GM12878 (cell line): Measurements from ENCODE around the gene TP53I11. TPM values are rescaled to one million over a fixed set of nuclear protein-coding genes. Genes with fewer than 3 reads are reported as not detected.

Experiments
- CEBPZ ChIP-seq: fragments of 150-350 bp; IDR thresholded peaks from 2 replicates; pipeline ENCODE4 v1.6.1; 2016; ENCODE audit warnings: low read depth, low read length
- FOXM1 ChIP-seq: IDR thresholded peaks from 2 replicates; pipeline ENCODE4 v1.6.1; 2012; ENCODE audit warnings: low read depth, mild to moderate bottlenecking, inconsistent platforms, low read length, moderate library complexity
- KLF5 ChIP-seq: fragments of 450-650 bp; IDR thresholded peaks from 2 replicates; pipeline ENCODE4 v1.6.1; 2014; ENCODE audit warnings: mild to moderate bottlenecking; ENCODE audit not compliant: partially characterized antibody
- NFXL1 ChIP-seq: fragments of 450-650 bp; IDR thresholded peaks from 2 replicates; pipeline ENCODE4 v1.6.1; 2017; ENCODE audit warnings: antibody characterized with exemption, mild to moderate bottlenecking, borderline replicate concordance
- POLR2A ChIP-seq: IDR thresholded peaks from 2 replicates; pipeline ENCODE4 v1.6.1; 2011; ENCODE audit warnings: low read depth, mild to moderate bottlenecking, low read length
- SREBF1 ChIP-seq: IDR thresholded peaks from 2 replicates; pipeline ENCODE4 v1.6.1; 2012; ENCODE audit warnings: mild to moderate bottlenecking, low read length
- USF2 ChIP-seq: IDR thresholded peaks from 2 replicates; pipeline ENCODE4 v1.6.1; 2011; ENCODE audit warnings: low read depth, low read length, improper control_type of control experiment, borderline replicate concordance
- YBX1 ChIP-seq: fragments of 450-650 bp; IDR thresholded peaks from 2 replicates; pipeline ENCODE4 v1.6.1; 2016; ENCODE audit warnings: antibody characterized with exemption
- polyA plus RNA-seq, 11 experiments: library from polyadenylated mRNA; depleted of rRNA in 4 of 11; unstranded in 6 of 11; stranded (reverse) in 5 of 11; fragments of >200 nt; fragmentation: Nextera tagmentation in 4 of 11; fragmentation: Illumina TruSeq in 1 of 11; extraction: Ambion mirVana in 4 of 11; extraction: Trizol in 1 of 11; gene quantifications; 1 replicate in 1 of 11; 2 replicates in 10 of 11; pipeline versions ENCODE4 v1.2.1 to v1.2.3, GENCODE V29; 2011 to 2016; ENCODE audit warnings: inconsistent platforms in 2 of 11, missing spikeins in 2 of 11, low read depth in 1 of 11
- total RNA-seq, 4 experiments: library from RNA; depleted of rRNA in 3 of 4; stranded (reverse); fragments of >200 nt in 3 of 4; fragmentation: Illumina TruSeq in 1 of 4; extraction: Trizol in 1 of 4; gene quantifications; 2 replicates each; pipeline versions ENCODE4 v1.2.1 to v1.2.3, GENCODE V29; 2013 to 2021

The TP53I11 gene
- total and polyA plus RNA-seq, 10 of the 15 experiments (the other 5 are each of a cell fraction or from before 2014, with no cell fraction given) = 0.03 to 0.28 (median 0.17) TPM; not detected in 3

GRCh38 chr11:44955015-44955738 lies 4.5 kb upstream of the TP53I11 start (continued):
- TF ChIP-seq USF2 (no peak), CEBPZ (no peak), NFXL1 (no peak), YBX1 (no peak), POLR2A (no peak), FOXM1 (no peak), KLF5 (no peak), SREBF1 (no peak)
